Heart left ventricle (tissue), 16 donors: ENCODE results near the gene SMARCAL1. TPM values are rescaled to one million over a fixed set of nuclear protein-coding genes. Genes with fewer than 3 reads are reported as not detected.

Experiments used
- ATAC-seq, 4 donors: fragments of 200-7000 bp; cut with Tn5 transposase; one replicate each; pipeline ENCODE4 v1.9.1; 2020 to 2022; ENCODE audit warnings: moderate library complexity in 4 of 4, mild to moderate bottlenecking in 3 of 4, moderate number of reproducible peaks in 1 of 4
- DNase-seq, 5 donors: peaks; one replicate each; pipeline ENCODE4 v3.0.0-alpha.2; 2020
- H3K27ac ChIP-seq, 12 donors: fragments of 200-600 bp; sonication (generic) in 4 of 12; one replicate each; pipeline versions ENCODE4 v1.5.0 to v1.8.0; 2016 to 2022; ENCODE audit warnings: mild to moderate bottlenecking in 2 of 12
- H3K27me3 ChIP-seq, 9 donors: fragments of 200-600 bp; sonication (generic) in 2 of 9; one replicate each; pipeline versions ENCODE4 v1.5.1 to v1.8.0; 2016 to 2022; ENCODE audit warnings: mild to moderate bottlenecking in 3 of 9
- H3K36me3 ChIP-seq, 9 donors: fragments of 200-600 bp; sonication (generic) in 2 of 9; one replicate each; pipeline versions ENCODE4 v1.5.0 to v1.8.0; 2018 to 2022; ENCODE audit warnings: mild to moderate bottlenecking in 2 of 9
- H3K4me1 ChIP-seq, 12 donors: fragments of 200-600 bp; sonication (generic) in 4 of 12; one replicate each; pipeline versions ENCODE4 v1.5.0 to v1.8.0; 2016 to 2022; ENCODE audit warnings: mild to moderate bottlenecking in 3 of 12
- H3K4me3 ChIP-seq, 12 donors: fragments of 200-600 bp; sonication (generic) in 4 of 12; one replicate each; pipeline versions ENCODE4 v1.5.0 to v1.8.0; 2017 to 2022; ENCODE audit warnings: mild to moderate bottlenecking in 9 of 12, moderate library complexity in 4 of 12
- H3K9me3 ChIP-seq, 12 donors: fragments of 200-600 bp; sonication (generic) in 4 of 12; one replicate each; pipeline versions ENCODE4 v1.5.0 to v1.8.0; 2016 to 2022; ENCODE audit warnings: mild to moderate bottlenecking in 1 of 12
- POLR2A ChIP-seq, 2 donors: fragments of 450-650 bp; IDR thresholded peaks; one replicate each; pipeline ENCODE4 v1.6.1; 2017; ENCODE audit warnings: antibody characterized with exemption in 2 of 2, mild to moderate bottlenecking in 2 of 2, moderate library complexity in 2 of 2
- WGBS, 4 donors: extraction: QIAGEN DNeasy Blood & Tissue Kit in 2 of 4; methylation state at CpG; one replicate each; pipeline versions ENCODE4 v1.1.5 to v1.1.7; 2013 to 2018; 5-methylcytosine and 5-hydroxymethylcytosine counted together
- intact Hi-C, 10 donors: fragments of 100-400 bp; cut with DNase I; formaldehyde crosslinking; loops; one replicate each; pipeline versions ENCODE4 v1.11.1 to v1.14.2; 2022
- polyA plus RNA-seq, 2 donors: library from polyadenylated mRNA; stranded (reverse); fragments of 200-250 nt; gene quantifications; one replicate each; pipeline ENCODE4 v1.2.3, GENCODE V29; 2013
- total RNA-seq, 9 donors: library from RNA; depleted of rRNA in 2 of 9; stranded (reverse); fragments of >200 nt in 2 of 9; fragmentation: NEBNext Ultra II Directional in 3 of 9; extraction: Animal tissue kit (Norgen Biotek cat#: 25700) in 3 of 9; gene quantifications; one replicate each; pipeline versions ENCODE4 v1.1.0 to v1.2.4, GENCODE V29; 2016 to 2023
- TF ChIP-seq, protein P1 (sequence below), 12 donors: fragments of 200-600 bp; sonication (generic) in 4 of 12; IDR thresholded peaks; one replicate each; pipeline versions ENCODE4 v1.5.0 to v1.8.0; 2018 to 2022; ENCODE audit warnings: antibody characterized with exemption in 12 of 12, mild to moderate bottlenecking in 5 of 12
- donor health status: ischemic (EF 13 %, LVEDD 7.1; RV severe dilation, severe dysfunction).
- donor health status: healthy with polysubstance abuse.
- donor health status: DM: no; HTN: yes; CAD: no.
- donor health status: DM: no; HTN: no; CAD: no.
- donor health status: ischemic (EF 25% LVEDD 6.9; RV normal size, moderate dysfunction).
- donor health status: ischemic (EF 25% LVEDD 5.7; RV mildly dilated, moderate dysfunction).
- donor health status: healthy.
- donor health status: DM: yes; HTN: yes; CAD: no.
- donor health status: ischemic (EF 35%, LVEDD 5.7; RV mildly dilated, moderate dysfunction).
- donor health status: nonischemic (EF 11% LVEDD 7.7; RV severe dilation, severe dysfunction).
- donor health status: DM: yes; HTN: yes; CAD: no.
- donor health status: PGD.
- donor health status: ischemic (EF 29% LVEDD 5.4; RV normal size, mild dysfunction).
- donor health status: nonischemic (EF 23%, LVEDD 6.1; RV moderate dilation, normal function).

Gene SMARCAL1
- total and polyA plus RNA-seq, 11 donors, result 5.0 to 17.1 (median 10.6) TPM

DNA sequence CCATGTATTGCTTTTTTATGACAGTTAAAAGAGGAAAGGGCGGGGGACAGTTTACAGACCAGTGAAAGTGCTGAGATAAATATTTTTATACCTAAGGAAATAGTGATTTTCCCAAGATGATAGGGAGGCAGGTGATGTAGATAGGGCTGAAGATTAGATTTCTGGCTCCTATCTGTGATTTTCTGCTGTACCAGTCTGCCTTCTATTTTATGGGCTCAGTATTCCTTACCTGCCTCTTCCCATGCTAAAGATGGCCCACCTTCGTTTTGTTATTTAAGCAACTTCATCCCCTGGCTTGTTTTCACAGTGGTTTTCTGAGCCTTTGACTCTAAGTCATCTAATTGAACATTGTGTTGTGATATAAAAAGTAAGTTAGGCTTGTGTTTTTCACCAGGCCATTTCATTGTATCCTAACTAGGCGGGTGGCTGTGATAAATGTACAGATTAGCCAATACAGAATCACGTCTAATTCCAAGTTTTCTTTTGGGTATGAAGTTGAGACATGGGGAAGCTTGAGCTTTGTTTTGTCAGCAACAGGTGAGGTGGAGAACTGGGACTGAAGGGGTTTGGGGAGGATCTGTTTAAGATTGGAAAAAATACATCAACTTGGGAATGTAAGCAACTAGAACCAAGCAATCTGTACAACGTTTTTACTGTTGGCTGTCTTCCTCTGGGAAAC lies 91.6 kb downstream of the SMARCAL1 start:
- intact Hi-C loops, result no loop called here
- Histone ChIP-seq H3K4me1 (peaks cover 4 to 47% (median 19%) of the 10 kb centered on the region in 12 donors), H3K9me3 (no peaks in the 10 kb centered on the region), H3K4me3 (no peak overlapping the region), H3K27ac (peak overlapping the region in 1 of 12 donors; percentile 30), H3K36me3 (peaks cover 0 to 73% (median 63%) of the 10 kb centered on the region in 9 donors), H3K27me3 (no peaks in the 10 kb centered on the region)
- WGBS, 4 donors, result 64 to 73% (median 66%) methylated on average over 5 of the region's 5 CpGs
- no peak for TF ChIP-seq POLR2A (IDR thresholded peaks at IDR 0.05)
- TF ChIP-seq, protein P1, sequence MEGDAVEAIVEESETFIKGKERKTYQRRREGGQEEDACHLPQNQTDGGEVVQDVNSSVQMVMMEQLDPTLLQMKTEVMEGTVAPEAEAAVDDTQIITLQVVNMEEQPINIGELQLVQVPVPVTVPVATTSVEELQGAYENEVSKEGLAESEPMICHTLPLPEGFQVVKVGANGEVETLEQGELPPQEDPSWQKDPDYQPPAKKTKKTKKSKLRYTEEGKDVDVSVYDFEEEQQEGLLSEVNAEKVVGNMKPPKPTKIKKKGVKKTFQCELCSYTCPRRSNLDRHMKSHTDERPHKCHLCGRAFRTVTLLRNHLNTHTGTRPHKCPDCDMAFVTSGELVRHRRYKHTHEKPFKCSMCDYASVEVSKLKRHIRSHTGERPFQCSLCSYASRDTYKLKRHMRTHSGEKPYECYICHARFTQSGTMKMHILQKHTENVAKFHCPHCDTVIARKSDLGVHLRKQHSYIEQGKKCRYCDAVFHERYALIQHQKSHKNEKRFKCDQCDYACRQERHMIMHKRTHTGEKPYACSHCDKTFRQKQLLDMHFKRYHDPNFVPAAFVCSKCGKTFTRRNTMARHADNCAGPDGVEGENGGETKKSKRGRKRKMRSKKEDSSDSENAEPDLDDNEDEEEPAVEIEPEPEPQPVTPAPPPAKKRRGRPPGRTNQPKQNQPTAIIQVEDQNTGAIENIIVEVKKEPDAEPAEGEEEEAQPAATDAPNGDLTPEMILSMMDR (IDR thresholded peaks at IDR 0.05), result no peak
- ATAC-seq (no peak), DNase-seq (no peak)

DNA sequence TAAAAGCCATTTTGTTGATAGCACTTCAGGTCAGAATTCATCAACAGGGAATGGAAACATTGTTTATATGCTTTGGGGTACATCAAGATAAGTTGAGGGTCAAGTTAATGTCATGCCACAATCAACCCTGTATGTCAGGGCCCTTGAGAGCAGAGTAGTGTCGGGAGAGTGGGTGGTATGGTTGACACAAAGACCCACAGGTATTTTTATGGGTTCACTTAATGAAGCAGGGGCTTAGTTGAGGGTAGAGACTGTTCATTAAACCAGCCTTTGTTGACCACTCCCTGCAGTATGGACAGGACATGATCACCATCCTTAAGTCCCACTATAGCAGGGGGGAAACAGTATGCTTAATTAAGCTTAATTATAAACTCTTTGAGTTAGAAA lies 92.1 kb downstream of the SMARCAL1 start:
- TF ChIP-seq POLR2A (IDR thresholded peaks at IDR 0.05), result no peak

DNA sequence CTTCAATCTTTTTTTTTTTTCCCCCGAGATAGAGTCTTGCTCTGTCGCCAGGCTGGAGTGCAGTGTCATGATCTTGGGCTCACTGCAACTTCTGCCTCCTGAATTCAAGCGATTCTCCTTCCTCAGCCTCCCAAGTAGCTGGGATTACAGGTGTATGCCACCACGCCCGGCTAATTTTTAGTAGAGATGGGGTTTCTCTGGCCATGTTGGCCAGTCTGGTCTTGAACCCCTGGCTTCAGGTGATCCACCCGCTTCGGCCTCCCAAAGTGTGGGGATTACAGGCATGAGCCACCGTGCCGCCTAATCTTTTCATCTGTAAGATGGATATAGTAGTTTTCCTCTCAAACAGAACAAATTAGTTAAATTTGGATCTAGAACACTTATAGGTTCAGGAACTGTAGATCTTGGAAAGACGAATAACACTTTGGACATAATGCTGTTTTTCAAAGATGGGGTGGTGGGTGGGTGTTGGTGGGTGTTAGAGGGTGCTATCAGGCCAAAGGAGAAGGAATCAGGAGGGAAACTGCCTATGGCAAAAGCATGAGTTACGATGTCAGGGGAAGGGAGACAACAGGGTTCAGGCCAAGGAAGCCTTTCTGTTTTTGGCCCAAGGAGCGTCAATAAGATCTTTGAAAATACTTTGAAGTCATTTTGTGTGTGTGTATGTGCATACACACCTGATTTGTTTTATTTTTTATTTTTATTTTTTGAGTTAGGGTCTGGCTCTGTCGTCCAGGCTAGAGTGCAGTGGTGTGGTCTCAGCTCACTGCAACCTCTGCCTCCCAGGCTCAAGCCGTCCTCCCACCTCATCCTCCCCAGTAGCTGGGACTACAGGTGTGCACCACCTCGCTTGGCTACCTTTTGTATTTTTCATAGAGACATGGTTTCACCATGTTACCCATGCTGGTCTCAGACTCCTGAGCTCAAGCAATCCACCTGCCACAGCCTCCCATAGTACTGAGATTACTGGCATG lies 93.1 kb downstream of the SMARCAL1 start:
- Histone ChIP-seq H3K4me3 (no peak overlapping the region), H3K27ac (no peak overlapping the region), H3K27me3 (no peaks in the 10 kb centered on the region), H3K36me3 (peaks cover 0 to 64% (median 54%) of the 10 kb centered on the region in 9 donors), H3K9me3 (no peaks in the 10 kb centered on the region), H3K4me1 (peaks cover 0 to 33% (median 8%) of the 10 kb centered on the region in 12 donors)
- WGBS, 4 donors, result 95 to 97% (median 96%) methylated on average over 15 of the region's 15 CpGs
- ATAC-seq (no peak), DNase-seq (no peak)
- intact Hi-C loops, result no loop called here
- TF ChIP-seq POLR2A (IDR thresholded peaks at IDR 0.05), result no peak
- TF ChIP-seq, protein P1 (IDR thresholded peaks at IDR 0.05), result no peak

More for the DNA sequence above, 92.1 kb downstream of the SMARCAL1 start:
- DNase-seq (no peak), ATAC-seq (no peak)
- Histone ChIP-seq H3K4me3 (no peak overlapping the region), H3K36me3 (peaks cover 0 to 73% (median 63%) of the 10 kb centered on the region in 9 donors), H3K27me3 (no peaks in the 10 kb centered on the region), H3K4me1 (peaks cover 4 to 44% (median 19%) of the 10 kb centered on the region in 12 donors), H3K9me3 (no peaks in the 10 kb centered on the region), H3K27ac (peak overlapping the region in 1 of 12 donors; percentile 30)
- intact Hi-C loops, result no loop called here
- 62 to 80% (median 74%) methylated on average over 1 of the region's 1 CpG for WGBS, 4 donors

DNA sequence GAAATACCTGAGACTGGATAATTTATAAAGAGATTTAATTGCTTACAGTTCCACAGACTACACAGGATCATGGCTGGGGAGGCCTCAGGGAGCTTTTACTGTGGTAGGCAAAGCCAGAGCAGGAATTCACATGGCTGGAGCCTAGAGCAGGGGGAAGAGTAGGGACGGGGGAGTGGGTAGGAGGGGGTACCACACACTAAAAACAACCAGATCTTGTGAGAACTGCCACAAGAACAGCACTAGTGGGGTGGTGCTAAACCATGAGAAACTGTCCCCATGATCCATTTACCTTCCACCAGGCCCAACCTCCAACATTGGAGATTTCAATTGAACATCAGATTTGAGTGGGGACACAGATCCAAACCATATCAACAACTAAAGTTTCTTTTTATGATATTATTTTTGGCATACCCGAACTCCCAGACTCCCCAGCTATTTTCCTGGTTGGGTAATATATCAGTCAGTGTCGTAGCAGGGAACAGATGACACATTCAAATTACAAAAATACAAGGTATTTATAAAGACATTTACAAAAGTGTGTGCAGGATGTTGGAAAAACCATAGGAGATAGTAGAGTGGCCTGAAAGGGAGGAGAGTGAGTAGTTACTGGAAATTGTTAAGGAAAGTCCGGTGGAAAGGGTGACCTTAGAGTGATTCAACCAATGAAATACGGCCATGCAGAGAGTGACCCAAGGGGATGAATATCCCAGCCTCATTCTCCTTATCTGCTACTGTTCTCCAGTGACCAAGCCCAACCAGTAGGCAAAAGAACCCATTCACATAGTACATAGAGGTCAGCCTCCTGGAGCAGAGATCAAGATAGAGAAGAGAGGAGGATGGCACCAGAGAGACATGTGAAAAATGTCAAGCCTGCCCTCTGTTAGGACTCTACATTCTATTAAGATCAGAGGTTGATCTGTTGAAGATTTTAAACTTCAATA lies 95.2 kb downstream of the SMARCAL1 start:
- H3K27ac ChIP-seq, result peak overlapping the region in 2 of 12 donors; percentile 25 to 36
- peak in 3 of 4 donors; percentile 13 to 34 (median 18) for ATAC-seq
- H3K9me3 ChIP-seq, result no peaks in the 10 kb centered on the region
- intact Hi-C loops, result no loop called here
- TF ChIP-seq POLR2A (IDR thresholded peaks at IDR 0.05), result no peak
- TF ChIP-seq, protein P1 (IDR thresholded peaks at IDR 0.05), result no peak
- 77 to 84% (median 82%) methylated on average over 5 of the region's 5 CpGs for WGBS, 4 donors
- no peaks in the 10 kb centered on the region for H3K27me3 ChIP-seq
- peaks cover 0 to 43% (median 33%) of the 10 kb centered on the region in 9 donors for H3K36me3 ChIP-seq
- no peak overlapping the region for H3K4me3 ChIP-seq
- DNase-seq, result no peak
- H3K4me1 ChIP-seq, result peaks cover 0 to 17% (median 4%) of the 10 kb centered on the region in 12 donors
